Measurements from ENCODE around the gene NLRC5.

The NLRC5 gene

GRCh38 chr16:57028086-57028485 lies 38.7 kb downstream of the NLRC5 start:
- no peak for DNase-seq
- Mint-ChIP-seq H3K36me3 (ENCODE audit: low read depth) (peaks cover 98% of the 10 kb centered on the region), H3K27ac (peak overlapping the region; percentile 77), H3K4me3 (no peak overlapping the region), H3K27me3 (no peaks in the 10 kb centered on the region), H3K4me1 (ENCODE audit: low read depth) (peaks cover 84% of the 10 kb centered on the region), H3K9me3 (no peaks in the 10 kb centered on the region)

- Mint-ChIP-seq H3K36me3 (ENCODE audit: low read depth) (peaks cover 98% of the 10 kb centered on the region), H3K4me1 (ENCODE audit: low read depth) (peaks cover 83% of the 10 kb centered on the region), H3K9me3 (no peaks in the 10 kb centered on the region), H3K4me3 (no peak overlapping the region), H3K27ac (peak overlapping the region; percentile 77), H3K27me3 (no peaks in the 10 kb centered on the region)
- DNase-seq = no peak
Measured at GRCh38 chr16:57029161-57030160, 40.1 kb downstream of the NLRC5 start.

GRCh38 chr16:57030346-57030902 lies 41.1 kb downstream of the NLRC5 start:
- H3K4me1 Mint-ChIP-seq (ENCODE audit: low read depth) = peaks cover 85% of the 10 kb centered on the region
- H3K27ac Mint-ChIP-seq = peak overlapping the region; percentile 2
- no peak overlapping the region for H3K4me3 Mint-ChIP-seq
- DNase-seq = no peak
- H3K36me3 Mint-ChIP-seq (ENCODE audit: low read depth) = peaks cover 98% of the 10 kb centered on the region
- H3K9me3 Mint-ChIP-seq = no peaks in the 10 kb centered on the region
- H3K27me3 Mint-ChIP-seq = no peaks in the 10 kb centered on the region

- Mint-ChIP-seq H3K4me3 (no peak overlapping the region), H3K9me3 (no peaks in the 10 kb centered on the region), H3K27ac (peak overlapping the region; percentile 47), H3K27me3 (no peaks in the 10 kb centered on the region), H3K4me1 (ENCODE audit: low read depth) (peaks cover 85% of the 10 kb centered on the region), H3K36me3 (ENCODE audit: low read depth) (peaks cover 98% of the 10 kb centered on the region)
- no peak for DNase-seq
Measured at GRCh38 chr16:57031156-57031555, 41.8 kb downstream of the NLRC5 start.

- H3K4me1 Mint-ChIP-seq (ENCODE audit: low read depth) = peaks cover 85% of the 10 kb centered on the region
- no peak overlapping the region for H3K4me3 Mint-ChIP-seq
- H3K27ac Mint-ChIP-seq = peak overlapping the region; percentile 67
- no peak for DNase-seq
- no peaks in the 10 kb centered on the region for H3K9me3 Mint-ChIP-seq
- no peaks in the 10 kb centered on the region for H3K27me3 Mint-ChIP-seq
- peaks cover 98% of the 10 kb centered on the region for H3K36me3 Mint-ChIP-seq (ENCODE audit: low read depth)
Measured at GRCh38 chr16:57032346-57032745, 43.0 kb downstream of the NLRC5 start.

- Mint-ChIP-seq H3K4me1 (ENCODE audit: low read depth) (peaks cover 85% of the 10 kb centered on the region), H3K4me3 (no peak overlapping the region), H3K27me3 (no peaks in the 10 kb centered on the region), H3K9me3 (no peaks in the 10 kb centered on the region), H3K36me3 (ENCODE audit: low read depth) (peaks cover 98% of the 10 kb centered on the region), H3K27ac (peak overlapping the region; percentile 67)
- DNase-seq = no peak
Measured at GRCh38 chr16:57032931-57033330, 43.6 kb downstream of the NLRC5 start.

GRCh38 chr16:57036315-57036714 lies 47.0 kb downstream of the NLRC5 start:
- no peak for DNase-seq
- H3K9me3 Mint-ChIP-seq = no peaks in the 10 kb centered on the region
- H3K27me3 Mint-ChIP-seq = no peaks in the 10 kb centered on the region
- no peak overlapping the region for H3K4me3 Mint-ChIP-seq
- peaks cover 88% of the 10 kb centered on the region for H3K4me1 Mint-ChIP-seq (ENCODE audit: low read depth)
- peak overlapping the region; percentile 96 for H3K27ac Mint-ChIP-seq
- H3K36me3 Mint-ChIP-seq (ENCODE audit: low read depth) = peaks cover 93% of the 10 kb centered on the region

GRCh38 chr16:57036945-57037344 lies 47.6 kb downstream of the NLRC5 start:
- no peak for DNase-seq
- Mint-ChIP-seq H3K9me3 (no peaks in the 10 kb centered on the region), H3K36me3 (ENCODE audit: low read depth) (peaks cover 90% of the 10 kb centered on the region), H3K27me3 (no peaks in the 10 kb centered on the region), H3K27ac (peak overlapping the region; percentile 96), H3K4me3 (no peak overlapping the region), H3K4me1 (ENCODE audit: low read depth) (peaks cover 90% of the 10 kb centered on the region)

- H3K36me3 Mint-ChIP-seq (ENCODE audit: low read depth) = peaks cover 92% of the 10 kb centered on the region
Measured at GRCh38 chr16:57038166-57038565, 48.8 kb downstream of the NLRC5 start.

GRCh38 chr16:57039148-57039812 lies 49.9 kb downstream of the NLRC5 start:
- DNase-seq = peak; percentile 59
- Mint-ChIP-seq H3K4me1 (ENCODE audit: low read depth) (peaks cover 97% of the 10 kb centered on the region), H3K36me3 (ENCODE audit: low read depth) (peaks cover 92% of the 10 kb centered on the region), H3K9me3 (no peaks in the 10 kb centered on the region), H3K4me3 (peak overlapping the region; percentile 51), H3K27ac (peak overlapping the region; percentile 96), H3K27me3 (no peaks in the 10 kb centered on the region)

More at GRCh38 chr16:57038166-57038565, 48.8 kb downstream of the NLRC5 start:
- Mint-ChIP-seq H3K27me3 (no peaks in the 10 kb centered on the region), H3K4me1 (ENCODE audit: low read depth) (peaks cover 97% of the 10 kb centered on the region), H3K9me3 (no peaks in the 10 kb centered on the region), H3K27ac (peak overlapping the region; percentile 96), H3K4me3 (peak overlapping the region; percentile 10)
- DNase-seq = no peak

- Mint-ChIP-seq H3K4me1 (ENCODE audit: low read depth) (peaks cover 91% of the 10 kb centered on the region), H3K9me3 (no peaks in the 10 kb centered on the region), H3K36me3 (ENCODE audit: low read depth) (peaks cover 92% of the 10 kb centered on the region), H3K4me3 (peak overlapping the region; percentile 75), H3K27ac (peak overlapping the region; percentile 96), H3K27me3 (no peaks in the 10 kb centered on the region)
- DNase-seq = peak; percentile 85
Measured at GRCh38 chr16:57041182-57042156, 52.1 kb downstream of the NLRC5 start.

GRCh38 chr16:57042157-57043111 lies 53.1 kb downstream of the NLRC5 start:
- H3K36me3 Mint-ChIP-seq (ENCODE audit: low read depth) = peaks cover 92% of the 10 kb centered on the region
- DNase-seq = peak; percentile 86
- H3K9me3 Mint-ChIP-seq = no peaks in the 10 kb centered on the region
- H3K4me3 Mint-ChIP-seq = peak overlapping the region; percentile 75
- H3K27ac Mint-ChIP-seq = peak overlapping the region; percentile 96
- peaks cover 83% of the 10 kb centered on the region for H3K4me1 Mint-ChIP-seq (ENCODE audit: low read depth)
- H3K27me3 Mint-ChIP-seq = no peaks in the 10 kb centered on the region

- H3K4me1 Mint-ChIP-seq (ENCODE audit: low read depth) = peaks cover 82% of the 10 kb centered on the region
- H3K4me3 Mint-ChIP-seq = peak overlapping the region; percentile 75
- no peaks in the 10 kb centered on the region for H3K9me3 Mint-ChIP-seq
- no peak for DNase-seq
- H3K36me3 Mint-ChIP-seq (ENCODE audit: low read depth) = peaks cover 92% of the 10 kb centered on the region
- no peaks in the 10 kb centered on the region for H3K27me3 Mint-ChIP-seq
- peak overlapping the region; percentile 96 for H3K27ac Mint-ChIP-seq
Measured at GRCh38 chr16:57043248-57043647, 53.9 kb downstream of the NLRC5 start.

Data from activated T-cell treated with anti-CD3 and anti-CD28 coated beads, Interleukin-2, amount 50 U/mL, for 24 hours (primary cell).